Fibroblast of skin of right biceps (primary cell): ENCODE measurements around the gene RRM2.

Experiments used
- DNase-seq: peaks from one replicate; pipeline ENCODE4 v3.0.0-alpha.2; 2013

Gene RRM2

DNA sequence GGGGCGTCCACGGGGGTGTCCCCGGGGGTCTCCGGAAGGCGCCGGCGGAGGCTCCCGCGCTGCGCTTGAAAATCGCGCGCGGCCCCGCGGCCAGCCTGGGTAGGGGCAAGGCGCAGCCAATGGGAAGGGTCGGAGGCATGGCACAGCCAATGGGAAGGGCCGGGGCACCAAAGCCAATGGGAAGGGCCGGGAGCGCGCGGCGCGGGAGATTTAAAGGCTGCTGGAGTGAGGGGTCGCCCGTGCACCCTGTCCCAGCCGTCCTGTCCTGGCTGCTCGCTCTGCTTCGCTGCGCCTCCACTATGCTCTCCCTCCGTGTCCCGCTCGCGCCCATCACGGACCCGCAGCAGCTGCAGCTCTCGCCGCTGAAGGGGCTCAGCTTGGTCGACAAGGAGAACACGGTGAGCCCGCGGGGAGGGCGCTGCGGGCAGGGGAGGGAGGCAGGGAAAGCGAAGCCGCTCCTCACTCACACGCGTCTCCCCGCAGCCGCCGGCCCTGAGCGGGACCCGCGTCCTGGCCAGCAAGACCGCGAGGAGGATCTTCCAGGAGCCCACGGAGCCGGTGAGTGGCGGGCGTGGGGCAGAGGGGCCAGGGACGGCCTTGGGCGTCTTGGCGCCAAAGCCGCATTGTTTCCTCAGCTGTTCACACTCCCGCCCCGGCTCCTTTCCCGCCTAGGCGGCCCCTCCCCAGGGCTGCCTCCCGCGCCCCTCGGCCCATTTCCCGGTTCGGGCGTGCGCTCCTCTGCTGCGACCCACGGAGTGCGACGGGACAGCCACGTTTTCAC, at the start of gene RRM2:
Gene RRM2 (plus strand): TSS at position 240 of the 781 bp plus-strand sequence. CDS start 60 bp downstream, at position 300.
- peak; percentile 96 for DNase-seq

DNA sequence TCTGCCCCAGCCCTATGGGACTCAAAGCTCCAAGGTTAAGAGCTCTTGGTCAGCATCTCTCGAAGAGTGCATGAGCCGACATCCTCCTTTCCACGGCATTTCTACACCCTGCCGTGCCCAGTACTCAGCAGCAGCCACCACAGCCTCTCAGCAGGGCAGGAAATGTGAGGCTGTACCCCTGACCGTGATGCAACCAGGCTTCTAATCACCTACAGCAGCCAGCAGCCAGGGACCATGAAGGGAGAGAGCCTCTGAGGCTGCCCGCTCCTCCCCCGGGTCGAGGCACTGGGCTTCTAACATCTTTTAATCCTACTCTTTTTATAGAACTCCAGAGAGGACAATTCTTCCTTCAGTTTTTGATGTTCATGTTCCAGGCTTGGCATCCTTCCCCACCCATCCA, 48.8 kb upstream of the RRM2 start:
- no peak for DNase-seq

DNA sequence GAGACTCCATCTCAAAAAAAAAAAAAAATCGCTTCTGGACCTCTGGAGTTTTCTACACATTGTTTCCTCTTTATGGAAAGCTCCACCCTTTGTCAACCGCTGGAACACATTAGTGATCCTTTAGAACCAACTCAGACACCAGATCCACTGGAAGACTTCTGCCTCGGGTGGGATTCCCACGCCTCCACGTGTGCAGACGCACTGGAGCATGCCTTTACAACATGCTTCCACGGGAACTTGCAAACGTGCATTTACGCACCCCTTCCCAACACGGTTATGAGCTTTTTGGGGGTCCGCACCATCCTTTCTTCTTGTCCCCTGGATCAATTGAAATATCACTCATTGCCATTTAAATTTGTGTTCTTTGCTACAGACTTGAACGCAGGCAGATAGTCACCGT, 47.4 kb upstream of the RRM2 start:
- DNase-seq = no peak

DNA sequence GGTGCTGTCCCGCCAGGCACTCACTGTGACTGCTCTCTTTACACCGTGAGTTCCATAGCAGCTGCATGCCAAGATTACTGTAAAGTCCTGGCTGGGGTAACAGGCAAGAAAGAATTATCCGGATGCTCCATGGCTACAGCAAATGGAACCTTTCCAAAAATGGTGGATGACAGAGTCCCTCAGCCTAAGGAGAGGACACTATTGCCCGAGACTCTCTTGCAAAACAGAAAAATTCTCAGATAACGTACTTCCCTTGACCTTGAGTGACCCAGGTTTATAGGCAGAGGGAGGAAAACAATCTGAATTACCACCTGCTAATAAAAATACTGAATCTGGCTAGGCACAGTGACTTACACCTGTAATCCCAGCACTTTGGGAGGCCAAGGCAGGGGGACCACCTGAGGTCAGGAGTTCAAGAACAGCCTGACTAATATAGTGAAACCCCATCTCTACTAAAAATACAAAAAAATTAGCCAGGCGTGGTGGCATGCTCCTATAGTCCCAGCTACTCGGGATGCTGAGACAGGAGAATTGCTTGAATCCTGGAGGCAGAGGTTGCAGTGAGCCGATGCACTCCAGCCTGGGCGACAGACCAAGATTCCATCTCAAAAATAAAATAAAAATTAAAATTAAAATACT, 46.8 kb upstream of the RRM2 start:
- DNase-seq = no peak

DNA sequence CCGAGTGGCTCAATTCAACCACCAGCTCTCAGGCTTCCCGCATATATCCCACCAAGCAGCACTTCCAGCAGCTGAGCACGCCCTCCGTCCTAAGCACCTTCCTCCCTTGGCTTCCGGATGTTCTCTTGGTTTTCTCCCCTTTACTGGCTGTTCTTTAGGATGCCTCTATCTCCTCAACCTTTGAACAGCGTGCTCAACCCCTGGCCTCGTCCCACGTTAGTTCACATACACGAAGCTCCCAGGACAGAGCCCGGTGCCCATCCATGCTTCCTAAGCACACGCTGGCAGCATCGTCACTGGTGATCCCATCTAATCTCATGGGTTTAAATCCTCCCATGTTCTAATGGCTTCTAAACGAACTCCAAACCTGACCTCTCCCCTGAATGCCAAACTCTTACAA, 46.0 kb upstream of the RRM2 start:
- DNase-seq = no peak

DNA sequence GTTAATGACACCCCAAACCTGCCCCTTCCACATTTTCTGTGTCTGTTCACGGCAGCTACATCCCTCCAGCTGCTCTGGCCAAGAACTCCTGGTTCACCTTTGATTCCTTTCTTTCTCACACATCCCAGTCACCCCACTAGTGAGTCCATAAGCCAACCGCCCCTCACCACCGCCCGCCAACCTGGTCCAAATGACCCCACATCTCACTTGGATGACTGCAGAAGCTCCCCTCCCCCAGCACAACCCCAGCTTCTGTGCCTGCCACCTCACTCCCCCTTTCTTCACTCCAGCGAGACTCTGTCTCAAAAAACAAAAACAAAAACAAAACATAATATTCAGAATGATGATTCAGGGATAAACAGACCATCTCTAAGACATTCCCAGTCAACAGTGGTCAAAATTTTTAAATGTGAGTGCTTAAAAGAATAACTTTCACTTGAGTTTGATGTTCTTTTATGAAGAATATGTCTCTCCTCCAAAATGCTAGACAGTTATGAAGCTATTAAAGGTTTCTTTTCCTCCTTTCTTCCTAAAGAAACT, 45.5 kb upstream of the RRM2 start:
- DNase-seq = no peak

DNA sequence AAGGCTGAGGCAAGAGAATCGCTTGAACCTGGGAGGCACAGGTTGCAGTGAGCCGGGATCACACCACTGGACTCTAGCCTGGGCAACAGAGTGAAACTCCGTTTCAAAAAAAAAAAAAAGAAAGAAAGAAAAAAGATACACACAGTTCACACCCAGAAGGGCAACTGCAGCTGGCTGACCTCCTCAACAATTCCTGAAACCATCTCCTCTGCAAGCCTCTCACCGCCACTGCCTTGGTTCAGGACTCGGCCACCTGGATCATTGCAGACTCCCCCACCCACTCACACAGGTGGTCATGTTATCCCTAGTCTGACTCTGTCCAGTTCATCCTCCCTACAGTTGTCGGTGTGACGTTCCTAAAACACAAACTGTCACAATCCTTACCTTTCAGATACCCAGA, 44.5 kb upstream of the RRM2 start:
- no peak for DNase-seq

DNA sequence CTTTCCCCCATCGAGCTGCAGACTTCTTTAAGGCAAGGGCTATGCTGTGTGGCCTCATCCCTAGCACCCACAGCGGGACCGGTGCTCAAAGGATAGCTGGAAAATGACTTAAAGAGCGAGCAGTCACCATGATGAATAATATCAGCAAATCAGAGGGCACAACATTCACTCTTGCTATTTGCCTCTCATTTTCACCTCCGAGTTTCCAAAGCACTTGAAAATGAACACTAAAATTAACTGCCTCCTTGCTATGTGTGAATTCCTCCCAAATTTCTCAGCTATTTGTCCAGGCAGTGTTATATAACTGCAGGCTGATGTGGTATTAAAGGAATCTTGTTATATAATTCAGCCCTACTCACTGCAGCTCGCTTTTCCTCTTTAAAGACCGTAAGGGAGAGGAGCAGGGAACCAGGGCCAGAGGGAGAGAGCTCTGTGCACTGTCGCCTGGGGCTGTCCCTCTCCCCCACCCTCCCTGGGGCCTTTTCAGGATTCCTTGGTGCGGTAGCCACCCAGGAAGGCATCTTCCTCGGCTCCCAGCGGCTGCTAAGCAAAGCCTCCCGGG, 43.8 kb upstream of the RRM2 start:
- no peak for DNase-seq

DNA sequence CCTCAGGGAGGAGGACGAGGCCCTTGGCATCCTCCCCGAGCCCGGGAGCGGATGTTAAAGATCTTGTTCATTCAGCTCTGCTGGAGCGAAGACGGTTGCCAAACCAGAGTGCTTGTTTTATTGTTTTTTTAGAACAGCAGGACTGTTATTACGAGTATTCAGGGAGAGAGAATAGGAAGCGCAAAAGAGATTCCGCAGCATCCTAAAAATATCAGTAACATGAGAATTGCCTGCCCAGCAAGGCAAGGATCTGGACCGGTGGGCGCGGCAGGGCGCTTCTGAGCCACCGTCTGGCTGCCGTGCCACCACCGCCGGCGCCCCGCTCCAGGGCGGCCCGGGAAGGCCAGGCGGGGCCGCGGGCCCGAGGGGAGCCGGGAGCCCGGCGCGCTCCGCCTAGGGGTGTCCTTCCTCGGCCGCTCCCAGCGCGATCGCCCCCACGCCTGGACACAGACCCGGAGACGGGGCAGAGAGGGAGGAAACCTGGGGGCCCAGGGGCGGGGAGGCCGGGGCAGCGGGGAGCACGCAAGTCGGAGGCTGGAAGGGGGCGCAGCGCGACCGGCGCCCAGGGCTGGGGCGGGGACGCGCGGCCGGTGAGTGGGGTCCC, 43.2 kb upstream of the RRM2 start:
- peak; percentile 57 for DNase-seq

DNA sequence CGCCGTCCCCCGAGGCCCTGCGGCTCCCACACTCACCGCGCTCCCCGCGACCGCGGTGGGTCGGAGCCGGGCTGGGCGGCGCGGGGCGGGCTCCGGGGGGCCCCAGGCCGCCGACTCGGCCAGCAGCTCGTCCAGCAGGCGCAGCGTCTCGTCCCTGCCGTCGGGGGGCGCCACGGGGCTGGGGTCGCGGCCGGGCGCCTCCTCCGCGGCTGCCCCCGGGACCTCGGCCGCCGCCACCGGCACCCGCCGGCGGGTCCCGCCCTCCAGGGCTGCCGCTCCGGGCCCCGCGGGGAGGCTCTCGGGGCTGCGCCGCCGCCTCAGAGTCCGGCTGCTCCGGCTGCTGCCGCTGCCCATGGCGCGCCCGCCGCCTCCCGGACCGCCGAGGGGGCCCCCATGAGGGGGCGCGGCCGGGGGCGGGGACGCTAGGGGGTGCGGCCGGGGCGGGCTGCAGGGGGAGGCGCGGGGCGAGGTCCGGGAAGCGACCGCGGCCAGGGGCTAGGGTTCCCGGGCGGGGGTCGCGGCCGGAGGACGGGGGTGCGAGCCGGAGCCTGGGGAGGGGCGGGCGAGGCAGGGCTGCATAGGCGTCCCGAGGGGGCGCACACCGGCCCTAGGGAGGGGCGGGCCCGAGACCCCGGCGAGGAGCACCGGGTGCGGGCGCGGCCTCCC, 42.5 kb upstream of the RRM2 start, which contains the start of gene CYS1:
Gene CYS1 (minus strand): TSS at position 542 of the 666 bp plus-strand sequence. CDS start 188 bp downstream, at position 354.
- DNase-seq = no peak

DNA sequence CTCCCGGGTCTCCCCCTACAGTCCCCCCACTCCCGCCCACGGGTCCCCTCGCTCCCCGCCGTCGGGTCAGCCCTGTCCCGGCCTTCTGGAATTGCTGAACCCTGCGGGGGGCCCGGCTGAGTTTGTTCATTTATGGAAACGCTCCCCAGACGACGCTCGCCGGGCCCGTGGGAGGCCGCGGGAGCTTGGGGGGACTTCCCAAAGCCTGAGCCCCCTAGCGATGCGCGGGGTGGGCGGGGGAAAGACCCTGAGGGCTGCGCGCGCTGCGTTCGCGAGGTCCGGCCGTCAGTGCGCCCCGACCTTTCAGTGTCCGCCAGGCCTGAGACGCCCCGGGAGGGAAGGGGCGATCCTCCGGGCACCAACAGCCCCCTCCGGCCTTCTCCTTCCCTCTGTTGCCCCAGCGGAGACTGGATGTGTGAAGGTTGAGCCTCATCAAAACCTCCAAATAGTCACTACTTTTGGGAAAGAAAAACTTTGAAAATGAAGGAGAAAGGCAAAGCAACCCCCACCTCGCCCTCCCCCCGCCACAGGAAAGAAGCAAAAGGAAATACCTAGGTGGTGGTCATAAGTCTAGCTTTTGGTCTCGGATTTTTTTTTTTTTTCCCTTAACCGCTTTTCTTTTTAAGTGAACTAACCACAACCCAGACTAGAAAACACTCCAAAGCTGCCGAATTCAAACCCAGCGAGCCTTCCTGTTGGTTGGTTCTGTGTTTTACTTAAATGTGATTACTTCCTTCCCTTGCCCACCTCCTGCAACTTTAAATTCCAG, 41.8 kb upstream of the RRM2 start:
- no peak for DNase-seq

DNA sequence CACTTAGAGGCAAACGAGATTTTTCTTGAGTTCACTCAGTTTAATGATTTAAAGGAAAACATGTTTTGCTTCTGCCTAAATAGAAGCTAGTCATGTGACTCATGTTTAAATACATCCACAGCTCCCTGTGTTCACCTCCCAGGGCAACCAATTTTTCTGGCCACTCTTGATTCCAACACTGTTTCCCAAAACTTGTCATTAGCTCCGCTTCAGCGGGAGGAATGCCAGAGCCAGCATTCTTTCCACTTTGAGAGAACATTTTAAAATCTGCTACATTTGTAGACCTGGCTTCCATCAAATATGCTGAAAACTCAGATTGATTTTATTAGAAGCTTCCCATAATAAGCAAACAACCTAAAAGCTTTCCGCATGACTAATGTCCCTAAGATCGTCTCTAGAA, 39.5 kb upstream of the RRM2 start:
- DNase-seq = no peak

DNA sequence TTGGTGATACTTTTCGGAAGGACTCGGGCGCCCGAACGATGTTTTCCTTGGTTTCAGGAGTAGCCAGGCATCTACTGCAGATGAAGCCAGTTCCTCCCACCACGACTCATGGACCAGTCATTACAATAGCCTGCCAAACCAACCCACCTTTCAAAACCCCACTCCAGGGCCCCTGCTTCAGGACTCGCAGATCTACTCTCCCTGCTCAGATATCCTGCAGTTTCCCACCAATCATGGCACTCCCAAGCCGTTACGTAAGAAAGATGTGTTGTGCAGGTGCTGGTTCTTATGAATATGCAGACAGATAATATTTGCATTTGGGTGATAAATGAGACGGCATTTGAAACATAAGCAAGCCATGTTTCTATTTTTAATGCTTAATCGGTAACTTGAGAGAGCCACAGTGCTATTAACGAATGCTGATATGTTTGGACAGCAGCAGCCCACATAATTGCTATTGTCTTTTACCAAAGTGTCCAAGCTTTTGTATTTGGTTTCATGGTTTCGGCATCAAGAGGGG, 38.8 kb upstream of the RRM2 start:
- DNase-seq = no peak

DNA sequence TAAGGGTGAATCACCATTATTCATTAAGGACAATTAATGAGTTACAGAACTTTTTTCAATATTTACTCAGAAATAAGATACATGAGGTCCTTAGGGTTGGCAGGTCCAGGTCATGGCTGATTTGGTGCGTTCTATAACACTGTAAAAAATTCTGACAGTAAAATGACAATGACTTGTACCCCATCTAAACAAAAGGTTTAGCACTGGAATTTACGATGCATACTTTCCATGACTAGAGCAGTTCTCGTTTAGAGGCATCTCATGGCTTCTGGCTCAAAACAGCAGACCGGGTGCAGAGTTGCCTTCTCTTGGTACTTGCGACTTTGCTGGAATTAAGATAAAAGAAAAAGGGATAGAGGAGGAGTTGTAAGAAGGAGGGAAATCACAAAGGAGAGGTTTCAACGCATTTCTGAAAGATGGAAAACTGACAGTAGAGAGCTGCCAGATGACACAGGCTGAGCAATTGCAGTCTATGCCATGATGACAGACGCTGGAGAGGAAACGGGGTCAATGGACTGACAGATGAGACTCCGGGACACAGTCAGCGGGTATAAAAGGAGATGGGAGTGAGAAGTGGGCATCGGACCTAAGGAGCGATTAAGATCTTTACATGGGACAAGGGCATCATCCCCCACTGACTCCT, 38.2 kb upstream of the RRM2 start:
- DNase-seq = no peak

DNA sequence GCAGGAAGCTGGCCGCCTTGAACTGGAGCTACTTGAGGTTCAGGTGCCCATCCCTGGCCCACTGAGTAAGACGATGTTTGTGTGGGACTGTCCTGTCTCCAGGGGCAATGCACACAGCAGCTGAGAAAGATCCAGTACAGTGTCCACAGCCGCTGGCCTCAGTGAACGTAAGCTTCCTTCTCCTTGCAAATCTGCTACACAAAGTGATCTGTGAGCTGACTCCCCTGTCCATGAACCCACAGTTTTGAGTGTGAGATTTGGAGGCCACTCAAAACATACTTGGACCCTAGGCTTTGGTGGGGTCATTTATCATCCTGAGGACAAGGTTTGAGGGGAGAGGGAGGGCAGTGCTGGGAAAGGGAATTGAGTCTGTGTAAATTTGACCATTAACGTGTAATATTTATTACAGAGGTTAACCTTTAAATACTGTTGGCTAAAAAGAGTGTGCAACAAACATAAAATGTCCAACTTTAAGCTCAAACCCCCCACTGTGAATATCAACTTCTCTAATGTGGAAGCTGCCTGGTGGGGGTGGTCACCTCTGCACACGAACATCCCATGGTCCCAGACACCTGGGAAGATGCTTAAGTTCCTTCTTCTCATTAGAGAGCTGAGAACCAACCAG, 37.4 kb upstream of the RRM2 start:
- DNase-seq = no peak

DNA sequence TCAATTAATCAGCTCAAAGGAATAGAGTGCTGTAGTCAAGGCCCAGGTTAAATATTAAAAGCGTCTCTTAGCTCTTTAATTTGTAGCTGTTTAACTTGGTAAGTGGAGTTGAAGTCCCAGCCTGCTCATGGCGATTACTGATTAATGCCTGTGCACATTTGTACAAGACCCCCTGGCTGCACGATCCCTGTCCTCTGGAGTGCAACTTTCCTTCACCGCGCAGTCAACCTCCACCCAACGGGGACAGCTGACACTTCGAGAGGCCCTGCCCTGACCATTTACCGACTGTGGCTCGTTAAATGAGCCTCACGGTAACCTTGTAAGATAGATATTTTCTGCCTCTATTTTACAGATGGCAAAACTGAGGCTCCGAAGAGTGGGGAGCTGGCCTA, 36.9 kb upstream of the RRM2 start:
- no peak for DNase-seq

DNA sequence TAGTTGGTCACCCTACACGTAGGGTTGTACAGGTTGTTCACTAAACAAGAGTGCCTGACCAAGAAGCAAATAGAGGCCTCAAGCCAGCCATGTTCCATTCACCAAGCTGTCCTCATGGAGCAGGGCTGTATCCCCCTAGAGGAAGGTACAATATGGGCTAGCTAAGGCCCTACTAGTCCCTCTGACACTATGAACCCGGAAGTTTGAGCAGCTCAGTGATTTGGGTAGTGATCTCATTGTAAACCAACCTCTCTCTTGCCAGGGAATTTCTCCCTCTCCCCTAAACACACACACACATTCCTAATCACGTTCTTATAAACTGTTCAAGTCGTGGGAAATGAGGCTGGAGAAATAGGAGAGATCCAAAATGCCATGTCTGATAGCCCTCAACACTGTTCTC, 35.6 kb upstream of the RRM2 start:
- DNase-seq = no peak

DNA sequence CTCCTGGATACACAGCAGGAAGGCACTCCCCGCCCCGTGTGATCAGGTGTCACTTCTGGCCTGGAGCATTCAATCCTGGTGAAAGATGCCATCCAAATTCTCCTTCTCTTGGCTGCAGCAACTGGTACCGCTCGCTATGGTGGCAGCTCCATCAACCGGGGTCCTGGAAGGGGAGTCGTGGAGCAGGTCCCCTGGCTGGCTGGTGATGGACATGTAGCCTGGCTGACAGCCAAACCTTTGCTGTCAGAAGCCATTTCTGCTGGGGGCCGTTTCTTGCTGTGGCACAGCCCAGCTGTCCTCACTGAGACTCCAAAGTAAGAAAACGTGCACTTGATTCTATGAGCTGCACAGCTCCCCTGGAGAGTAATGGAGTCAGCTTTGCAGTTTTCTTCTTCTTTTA, 35.2 kb upstream of the RRM2 start:
- DNase-seq = no peak

DNA sequence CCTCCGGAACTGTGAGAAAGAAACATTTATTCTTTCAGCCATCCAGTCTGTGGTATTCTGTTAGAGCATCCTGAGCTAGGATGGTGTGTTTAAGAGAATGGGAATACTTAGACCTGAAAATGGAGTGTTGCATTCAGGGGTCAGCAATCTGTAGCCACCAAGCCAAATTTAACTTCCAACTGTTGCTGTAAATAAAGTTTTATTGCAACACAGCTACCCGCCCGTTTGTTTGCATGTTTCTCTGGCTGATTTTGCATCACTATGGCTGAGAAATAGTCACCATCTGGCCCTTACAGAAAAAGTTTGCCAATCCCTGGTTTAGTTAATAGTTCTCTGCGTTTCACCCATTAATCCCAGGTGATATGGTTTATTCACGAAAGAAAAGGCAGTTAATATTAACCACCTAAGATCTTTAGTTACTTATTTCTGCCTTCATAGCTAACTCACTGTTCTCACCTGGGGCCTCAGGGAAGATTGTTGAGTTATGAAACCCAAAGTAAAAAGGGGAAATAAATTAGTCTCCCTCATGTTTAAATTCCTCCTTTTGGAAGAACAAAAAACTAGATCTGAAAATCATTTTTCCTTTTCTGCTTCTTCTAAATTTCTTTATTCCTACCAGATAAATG, 32.9 kb upstream of the RRM2 start:
- no peak for DNase-seq

DNA sequence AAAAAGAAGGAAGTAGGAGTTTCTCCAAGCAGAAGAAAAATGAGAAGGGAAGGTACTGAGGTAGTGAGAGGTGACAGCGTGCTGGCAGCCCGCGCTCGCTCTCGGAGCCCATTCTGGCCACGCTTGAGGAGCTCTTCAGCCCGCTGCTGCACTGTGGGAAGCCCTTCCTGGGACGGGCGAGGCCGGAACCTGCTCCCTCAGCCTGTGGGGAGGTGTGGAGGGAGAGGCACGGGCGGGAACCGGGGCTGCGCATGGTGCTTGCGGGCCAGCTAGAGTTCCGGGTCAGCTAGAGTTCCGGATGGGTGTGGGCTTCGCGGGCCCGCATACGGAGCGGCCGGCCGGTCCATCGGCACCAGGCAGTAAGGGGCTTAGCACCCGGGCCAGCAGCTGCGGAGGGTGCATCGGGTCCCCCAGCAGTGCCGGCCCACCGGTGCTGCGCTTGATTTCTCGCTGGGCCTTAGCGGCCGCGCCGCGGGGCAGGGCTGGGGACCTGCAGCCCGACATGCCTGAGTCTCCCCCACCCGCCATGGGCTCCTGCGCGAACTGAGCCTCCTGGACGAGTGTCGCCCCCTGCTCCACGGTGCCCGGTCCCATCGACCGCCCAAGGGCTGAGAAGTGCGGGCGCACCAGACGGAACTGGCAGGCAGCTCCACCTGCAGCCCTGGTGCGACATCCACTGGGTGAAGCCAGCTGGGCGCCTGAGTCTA, 31.2 kb upstream of the RRM2 start:
- no peak for DNase-seq
